K562 (cell line): ENCODE measurements around the gene ANXA10. TPM values are rescaled to one million over a fixed set of nuclear protein-coding genes. Genes with fewer than 3 reads are reported as not detected.

ENCODE experiments used
- ATAC-seq: fragments of 200-7000 bp; cut with Tn5 transposase; 3 replicates; pipeline ENCODE4 v1.9.1; 2020; ENCODE audit warnings: moderate library complexity
- BruUV-seq: library from RNA; stranded (reverse); fragments of 400-500 nt; replicated peaks from 2 replicates; lab custom pipeline; 2021; lab: Mats Ljungman, UMichigan
- CTCF ChIA-PET: fragments of 300-600 bp; formaldehyde crosslinking; extraction: SDS; loops from one replicate; lab custom pipeline; 2021; ENCODE audit warnings: low intra/inter-chr PET ratio; lab: Yijun Ruan, JAX
- POLR2A ChIA-PET: fragments of 300-600, 350-650 bp; sonication (Branson Sonifier 250); formaldehyde crosslinking; extraction: SDS; loops from one replicate; lab custom pipeline; 2021; ENCODE audit warnings: antibody characterized with exemption, inconsistent platforms; lab: Yijun Ruan, JAX
- DNase-seq, 4 experiments: peaks; one replicate each; pipeline versions ENCODE4 v3.0.0 to v3.0.0-alpha.2; 2011 to 2018; ENCODE audit warnings: low spot score in 3 of 4, mixed read lengths in 3 of 4; ENCODE audit errors: extremely low read depth in 1 of 4
- FAIRE-seq: peaks from 2 replicates; lab custom pipeline; 2011; peaks lifted over from hg19 to GRCh38; lab: Jason Lieb, UNC
- H2AFZ ChIP-seq: 2 replicates; pipeline ENCODE4 v1.6.0; 2011; ENCODE audit warnings: low read depth, low read length, control low read depth, inconsistent platforms
- H3K27ac ChIP-seq: fragments of 200-600 bp; 3 replicates; pipeline ENCODE4 v1.8.0; 2011; ENCODE audit warnings: low read depth, mild to moderate bottlenecking, control low read depth, inconsistent platforms, low read length, moderate library complexity, mixed read lengths; ENCODE audit errors: extremely low read depth
- H3K27me3 ChIP-seq, 2 experiments: fragments of 300-600 bp in 1 of 2; 2 replicates in 1 of 2; 3 replicates in 1 of 2; pipeline versions ENCODE4 v1.6.0 to v1.8.0; 2011; ENCODE audit warnings: inconsistent platforms in 2 of 2, low read length in 2 of 2, mild to moderate bottlenecking in 1 of 2, mixed read lengths in 1 of 2, moderate library complexity in 1 of 2; ENCODE audit not compliant: control insufficient read depth in 2 of 2, insufficient read depth in 2 of 2
- H3K36me3 ChIP-seq: fragments of 300-600 bp; 3 replicates; pipeline ENCODE4 v1.8.0; 2011; ENCODE audit warnings: mild to moderate bottlenecking, low read length, inconsistent platforms; ENCODE audit not compliant: control insufficient read depth, insufficient read depth
- H3K4me1 ChIP-seq, 2 experiments: fragments of 200-600 bp in 1 of 2; replicated peaks in 1 of 2; 2 replicates in 1 of 2; 3 replicates in 1 of 2; pipeline versions ENCODE4 v1.5.1 to v1.8.0; 2011; ENCODE audit warnings: inconsistent platforms in 2 of 2, low read length in 2 of 2, mild to moderate bottlenecking in 1 of 2, mixed read lengths in 1 of 2, moderate library complexity in 1 of 2; ENCODE audit not compliant: control insufficient read depth in 2 of 2, insufficient read depth in 2 of 2
- H3K4me2 ChIP-seq: 2 replicates; pipeline ENCODE4 v1.6.1; 2011; ENCODE audit warnings: low read length, control low read depth, inconsistent platforms, mixed read lengths; ENCODE audit not compliant: insufficient read depth
- H3K4me3 ChIP-seq: fragments of 200-600 bp; sonication (generic), shearing (Covaris generic); 2 replicates; pipeline ENCODE4 v1.5.1; 2016; ENCODE audit warnings: control low read depth, inconsistent platforms
- H3K79me2 ChIP-seq: fragments of 200-600 bp; 3 replicates; pipeline ENCODE4 v1.8.0; 2011; ENCODE audit warnings: low read length, inconsistent platforms; ENCODE audit not compliant: control insufficient read depth, insufficient read depth
- H3K9ac ChIP-seq, 2 experiments: 2 replicates each; pipeline versions ENCODE4 v1.6.0 to v1.6.1; 2011; ENCODE audit warnings: low read depth in 2 of 2, low read length in 2 of 2, control low read depth in 1 of 2, inconsistent platforms in 1 of 2, mild to moderate bottlenecking in 1 of 2, mixed read lengths in 1 of 2; ENCODE audit not compliant: insufficient read depth in 1 of 2
- H3K9me1 ChIP-seq: one replicate; pipeline ENCODE4 v1.6.0; 2011; ENCODE audit warnings: inconsistent platforms, mild to moderate bottlenecking, low read length, moderate library complexity; ENCODE audit not compliant: control insufficient read depth, insufficient read depth
- H3K9me3 ChIP-seq: replicated peaks from 2 replicates; pipeline ENCODE4 v1.5.1; 2011; ENCODE audit warnings: low read depth, low read length, inconsistent platforms; ENCODE audit not compliant: control insufficient read depth, insufficient read depth
- H4K20me1 ChIP-seq: replicated peaks from 2 replicates; pipeline ENCODE4 v1.6.1; 2011; ENCODE audit warnings: low read length, inconsistent platforms, mixed read lengths; ENCODE audit not compliant: control insufficient read depth, insufficient read depth
- NCOR1 ChIP-seq: fragments of 450-650 bp; IDR thresholded peaks from 2 replicates; pipeline ENCODE4 v1.6.1; 2016; ENCODE audit warnings: mild to moderate bottlenecking, moderate library complexity
- NONO ChIP-seq, 2 experiments: fragments of 200-400 bp in 1 of 2; fragments of 450-650 bp in 1 of 2; formaldehyde crosslinking in 1 of 2; IDR thresholded peaks; 2 replicates each; pipeline ENCODE4 v1.6.1; 2017; ENCODE audit warnings: low read depth in 2 of 2, mild to moderate bottlenecking in 2 of 2, moderate library complexity in 2 of 2, low read length in 1 of 2
- NR1H2 ChIP-seq: sonication (generic); formaldehyde crosslinking; IDR thresholded peaks from 2 replicates; pipeline ENCODE4 v1.4.0; 2020; ENCODE audit warnings: mild to moderate bottlenecking, missing genetic modification reagents
- RBFOX2 ChIP-seq: fragments of 200-400 bp; formaldehyde crosslinking; IDR thresholded peaks from 2 replicates; pipeline ENCODE4 v1.6.1; 2017; ENCODE audit warnings: low read depth, mild to moderate bottlenecking, low read length, moderate library complexity
- SNRNP70 ChIP-seq: fragments of 200-400 bp; formaldehyde crosslinking; optimal IDR thresholded peaks from 2 replicates; pipeline ENCODE3; 2017; ENCODE audit warnings: low read depth, low read length
- ZBED1 ChIP-seq: IDR thresholded peaks from 2 replicates; pipeline ENCODE4 v1.6.1; 2014
- ZNF263 ChIP-seq: sonication (generic); formaldehyde crosslinking; IDR thresholded peaks from 2 replicates; pipeline ENCODE4 v1.8.0; 2022; ENCODE audit warnings: mild to moderate bottlenecking, missing genetic modification reagents, borderline replicate concordance
- ZNF436 ChIP-seq: fragments of 250-450, 450-650 bp; sonication (Bioruptor Pico); formaldehyde crosslinking; IDR thresholded peaks from 2 replicates; pipeline ENCODE4 v1.7.0; 2020; ENCODE audit warnings: mild to moderate bottlenecking
- whole genome bisulfite sequencing: fragments of 100-300 bp; shearing (Covaris generic); methylation state at CpG from one replicate; pipeline ENCODE4 v1.1.6; 2016; ENCODE audit warnings: low coverage, mixed read lengths; ENCODE audit not compliant: insufficient coverage; ENCODE audit errors: missing lambda C conversion rate; 5-methylcytosine and 5-hydroxymethylcytosine counted together
- in situ Hi-C: fragments of 300-500 bp; cut with MboI; formaldehyde crosslinking; loops from 4 replicates; pipeline ENCODE4 v1.15.0; 2018; ENCODE audit warnings: inconsistent platforms, mixed read lengths
- intact Hi-C: fragments of 100-400 bp; cut with micrococcal nuclease; formaldehyde crosslinking; loops from 2 replicates; pipeline ENCODE4 v1.14.2; 2022
- polyA plus RNA-seq, 8 experiments: library from polyadenylated mRNA; depleted of rRNA in 4 of 8; stranded (reverse) in 5 of 8; unstranded in 3 of 8; fragments of >200 nt; fragmentation: Nextera tagmentation in 2 of 8; fragmentation: Illumina TruSeq in 1 of 8; extraction: Ambion mirVana in 2 of 8; extraction: Trizol in 1 of 8; gene quantifications; 2 replicates each; pipeline versions ENCODE4 v1.2.1 to v1.2.3, GENCODE V29; 2011 to 2014; ENCODE audit warnings: inconsistent platforms in 1 of 8, missing spikeins in 1 of 8
- total RNA-seq, 7 experiments: library from RNA; depleted of rRNA in 6 of 7; stranded (reverse); fragments of >200 nt in 6 of 7; fragmentation: Illumina TruSeq in 2 of 7; extraction: Trizol in 2 of 7; gene quantifications; 2 replicates each; pipeline versions ENCODE4 v1.2.1 to v1.2.3, GENCODE V29; 2011 to 2021; ENCODE audit warnings: low replicate concordance in 1 of 7
- TF ChIP-seq, protein P1 (sequence below): IDR thresholded peaks from 2 replicates; pipeline ENCODE4 v1.6.1; 2012; ENCODE audit warnings: low read depth, low read length, improper control_type of control experiment, borderline replicate concordance
- TF ChIP-seq, protein P2 (sequence below), 2 experiments: fragments of 450-650 bp; formaldehyde crosslinking in 1 of 2; IDR thresholded peaks; 2 replicates each; pipeline versions ENCODE4 v1.4.0 to v1.6.1; 2014 to 2020; ENCODE audit warnings: mild to moderate bottlenecking in 2 of 2, borderline replicate concordance in 1 of 2, low read depth in 1 of 2
- TF ChIP-seq, protein P3 (sequence below), 3 experiments: IDR thresholded peaks in 2 of 3; conservative IDR thresholded peaks in 1 of 3; 2 replicates each; pipeline ENCODE4 v1.5.1; 2011 to 2012; ENCODE audit warnings: low read length in 3 of 3, mild to moderate bottlenecking in 3 of 3, control low read depth in 2 of 3, improper control_type of control experiment in 1 of 3, inconsistent platforms in 1 of 3, low read depth in 1 of 3, mixed read lengths in 1 of 3, moderate library complexity in 1 of 3; ENCODE audit not compliant: insufficient read depth in 2 of 3

ANXA10 gene
- total and polyA plus RNA-seq, 9 of the 15 experiments (the other 6 are each of a cell fraction or from before 2014, with no cell fraction given) = not detected

DNA sequence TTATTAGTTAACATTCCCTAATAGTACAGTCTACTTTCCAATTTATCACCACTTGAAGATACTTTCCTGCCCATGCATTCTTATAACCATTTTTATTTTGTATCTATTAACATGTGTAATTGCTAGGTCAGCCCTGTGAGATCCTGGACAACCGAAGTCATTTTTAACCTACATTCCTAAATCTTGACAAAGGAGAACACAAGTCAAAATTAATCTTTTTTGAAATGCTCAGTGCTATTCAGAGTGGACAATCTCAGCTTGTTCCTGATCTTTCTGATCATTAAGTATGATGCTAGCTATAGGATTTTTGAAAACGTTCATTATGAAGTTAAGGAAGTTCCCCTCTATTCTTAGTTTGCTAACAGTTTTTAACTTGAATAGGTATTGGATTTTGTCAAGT, 37.5 kb downstream of the ANXA10 start:
- DNase-seq = no peak
- no peak overlapping the region for H2AFZ ChIP-seq
- no peak overlapping the region for H3K4me3 ChIP-seq
- intact Hi-C loops (no loop called here), in situ Hi-C loops (no loop called here)
- CTCF ChIA-PET = no interaction called here
- POLR2A ChIA-PET = no interaction called here
- H3K9me3 ChIP-seq = no peaks in the 10 kb centered on the region; the same call in 1 of the 2 replicates
- FAIRE-seq = no peak
- H3K9me1 ChIP-seq = no peaks in the 10 kb centered on the region
- H3K9ac ChIP-seq = no peak overlapping the region
- BruUV-seq = no TSS peak
- ATAC-seq = no peak
- H3K79me2 ChIP-seq = no peaks in the 10 kb centered on the region
- H3K27ac ChIP-seq = no peak overlapping the region
- H4K20me1 ChIP-seq = no peaks in the 10 kb centered on the region
- H3K4me2 ChIP-seq = no peak overlapping the region
- H3K27me3 ChIP-seq = no peaks in the 10 kb centered on the region
- H3K36me3 ChIP-seq = no peaks in the 10 kb centered on the region
- 0% methylated on average over 2 of the region's 2 CpGs for WGBS
- no peaks in the 10 kb centered on the region for H3K4me1 ChIP-seq
- TF ChIP-seq ZNF263 (CRISPR knock-in tag) = no peak
- TF ChIP-seq NCOR1 = no peak
- no peak for TF ChIP-seq NR1H2
- no peak for TF ChIP-seq RBFOX2
- TF ChIP-seq NONO (IDR thresholded peaks at IDR 0.05; ENCODE audit: low read depth in 2 of 2, low read length in 1 of 2) = no peak
- TF ChIP-seq SNRNP70 = no peak
- no peak for TF ChIP-seq ZBED1
- TF ChIP-seq, protein P1, sequence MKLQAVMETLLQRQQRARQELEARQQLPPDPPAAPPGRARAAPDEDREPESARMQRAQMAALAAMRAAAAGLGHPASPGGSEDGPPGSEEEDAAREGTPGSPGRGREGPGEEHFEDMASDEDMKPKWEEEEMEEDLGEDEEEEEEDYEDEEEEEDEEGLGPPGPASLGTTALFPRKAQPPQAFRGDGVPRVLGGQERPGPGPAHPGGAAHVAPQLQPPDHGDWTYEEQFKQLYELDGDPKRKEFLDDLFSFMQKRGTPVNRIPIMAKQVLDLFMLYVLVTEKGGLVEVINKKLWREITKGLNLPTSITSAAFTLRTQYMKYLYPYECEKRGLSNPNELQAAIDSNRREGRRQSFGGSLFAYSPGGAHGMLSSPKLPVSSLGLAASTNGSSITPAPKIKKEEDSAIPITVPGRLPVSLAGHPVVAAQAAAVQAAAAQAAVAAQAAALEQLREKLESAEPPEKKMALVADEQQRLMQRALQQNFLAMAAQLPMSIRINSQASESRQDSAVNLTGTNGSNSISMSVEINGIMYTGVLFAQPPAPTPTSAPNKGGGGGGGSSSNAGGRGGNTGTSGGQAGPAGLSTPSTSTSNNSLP = no peak
- TF ChIP-seq, protein P2, sequence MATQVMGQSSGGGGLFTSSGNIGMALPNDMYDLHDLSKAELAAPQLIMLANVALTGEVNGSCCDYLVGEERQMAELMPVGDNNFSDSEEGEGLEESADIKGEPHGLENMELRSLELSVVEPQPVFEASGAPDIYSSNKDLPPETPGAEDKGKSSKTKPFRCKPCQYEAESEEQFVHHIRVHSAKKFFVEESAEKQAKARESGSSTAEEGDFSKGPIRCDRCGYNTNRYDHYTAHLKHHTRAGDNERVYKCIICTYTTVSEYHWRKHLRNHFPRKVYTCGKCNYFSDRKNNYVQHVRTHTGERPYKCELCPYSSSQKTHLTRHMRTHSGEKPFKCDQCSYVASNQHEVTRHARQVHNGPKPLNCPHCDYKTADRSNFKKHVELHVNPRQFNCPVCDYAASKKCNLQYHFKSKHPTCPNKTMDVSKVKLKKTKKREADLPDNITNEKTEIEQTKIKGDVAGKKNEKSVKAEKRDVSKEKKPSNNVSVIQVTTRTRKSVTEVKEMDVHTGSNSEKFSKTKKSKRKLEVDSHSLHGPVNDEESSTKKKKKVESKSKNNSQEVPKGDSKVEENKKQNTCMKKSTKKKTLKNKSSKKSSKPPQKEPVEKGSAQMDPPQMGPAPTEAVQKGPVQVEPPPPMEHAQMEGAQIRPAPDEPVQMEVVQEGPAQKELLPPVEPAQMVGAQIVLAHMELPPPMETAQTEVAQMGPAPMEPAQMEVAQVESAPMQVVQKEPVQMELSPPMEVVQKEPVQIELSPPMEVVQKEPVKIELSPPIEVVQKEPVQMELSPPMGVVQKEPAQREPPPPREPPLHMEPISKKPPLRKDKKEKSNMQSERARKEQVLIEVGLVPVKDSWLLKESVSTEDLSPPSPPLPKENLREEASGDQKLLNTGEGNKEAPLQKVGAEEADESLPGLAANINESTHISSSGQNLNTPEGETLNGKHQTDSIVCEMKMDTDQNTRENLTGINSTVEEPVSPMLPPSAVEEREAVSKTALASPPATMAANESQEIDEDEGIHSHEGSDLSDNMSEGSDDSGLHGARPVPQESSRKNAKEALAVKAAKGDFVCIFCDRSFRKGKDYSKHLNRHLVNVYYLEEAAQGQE (IDR thresholded peaks at IDR 0.05; ENCODE audit: borderline replicate concordance) = no peak
- TF ChIP-seq, protein P2 (CRISPR knock-in tag; IDR thresholded peaks at IDR 0.05; ENCODE audit: low read depth) = no peak
- TF ChIP-seq ZNF436 = no peak
- TF ChIP-seq, protein P3, sequence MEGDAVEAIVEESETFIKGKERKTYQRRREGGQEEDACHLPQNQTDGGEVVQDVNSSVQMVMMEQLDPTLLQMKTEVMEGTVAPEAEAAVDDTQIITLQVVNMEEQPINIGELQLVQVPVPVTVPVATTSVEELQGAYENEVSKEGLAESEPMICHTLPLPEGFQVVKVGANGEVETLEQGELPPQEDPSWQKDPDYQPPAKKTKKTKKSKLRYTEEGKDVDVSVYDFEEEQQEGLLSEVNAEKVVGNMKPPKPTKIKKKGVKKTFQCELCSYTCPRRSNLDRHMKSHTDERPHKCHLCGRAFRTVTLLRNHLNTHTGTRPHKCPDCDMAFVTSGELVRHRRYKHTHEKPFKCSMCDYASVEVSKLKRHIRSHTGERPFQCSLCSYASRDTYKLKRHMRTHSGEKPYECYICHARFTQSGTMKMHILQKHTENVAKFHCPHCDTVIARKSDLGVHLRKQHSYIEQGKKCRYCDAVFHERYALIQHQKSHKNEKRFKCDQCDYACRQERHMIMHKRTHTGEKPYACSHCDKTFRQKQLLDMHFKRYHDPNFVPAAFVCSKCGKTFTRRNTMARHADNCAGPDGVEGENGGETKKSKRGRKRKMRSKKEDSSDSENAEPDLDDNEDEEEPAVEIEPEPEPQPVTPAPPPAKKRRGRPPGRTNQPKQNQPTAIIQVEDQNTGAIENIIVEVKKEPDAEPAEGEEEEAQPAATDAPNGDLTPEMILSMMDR (IDR thresholded peaks at IDR 0.05 in 2 of 3, conservative IDR thresholded peaks at IDR 0.05 in 1 of 3; ENCODE audit: insufficient read depth in 2 of 3, low read depth in 1 of 3, low read length in 3 of 3) = no peak
